ENCODE measurements around the gene ZNF736.
"Not testable (repeated sequence)": the region's sequence is repeated elsewhere in the genome, so short reads cannot be mapped to it uniquely, and the experiment has no call there.

The ZNF736 gene

GRCh38 chr7:64316031-64316742 lies 2.4 kb downstream of the ZNF736 start:
- not testable (repeated sequence) for H3K36me3 Mint-ChIP-seq (ENCODE audit: insufficient read depth); H3K4me3 Mint-ChIP-seq; DNase-seq (ENCODE audit: low spot score in 2 of 2); H3K9me3 Mint-ChIP-seq; H3K27me3 Mint-ChIP-seq; ATAC-seq (replicated peaks; ENCODE audit: extremely low read depth, poor library complexity, severe bottlenecking); H3K27ac Mint-ChIP-seq (ENCODE audit: low read depth)
- H3K4me1 Mint-ChIP-seq, result peaks cover 17% of the 10 kb centered on the region

GRCh38 chr7:64320547-64321513 lies 7.1 kb downstream of the ZNF736 start:
- H3K4me1 Mint-ChIP-seq, result peaks cover 19% of the 10 kb centered on the region
- H3K27ac Mint-ChIP-seq (ENCODE audit: low read depth), result no peak overlapping the region
- no peak for ATAC-seq (replicated peaks; ENCODE audit: extremely low read depth, poor library complexity, severe bottlenecking)
- no peak overlapping the region for H3K4me3 Mint-ChIP-seq
- no peaks in the 10 kb centered on the region for H3K27me3 Mint-ChIP-seq
- no peaks in the 10 kb centered on the region for H3K9me3 Mint-ChIP-seq
- DNase-seq (ENCODE audit: low spot score in 2 of 2), result no peak
- H3K36me3 Mint-ChIP-seq (ENCODE audit: insufficient read depth), result peaks cover 2% of the 10 kb centered on the region

GRCh38 chr7:64324166-64324565 lies 10.4 kb downstream of the ZNF736 start:
- H3K4me1 Mint-ChIP-seq, result peaks cover 22% of the 10 kb centered on the region
- H3K27me3 Mint-ChIP-seq, result not testable (repeated sequence)

GRCh38 chr7:64348713-64349210 lies 35.0 kb downstream of the ZNF736 start:
- not testable (repeated sequence) for H3K4me1 Mint-ChIP-seq; H3K4me3 Mint-ChIP-seq; ATAC-seq (replicated peaks; ENCODE audit: extremely low read depth, poor library complexity, severe bottlenecking); DNase-seq (ENCODE audit: low spot score in 2 of 2); H3K27ac Mint-ChIP-seq (ENCODE audit: low read depth); H3K36me3 Mint-ChIP-seq (ENCODE audit: insufficient read depth); H3K27me3 Mint-ChIP-seq
- H3K9me3 Mint-ChIP-seq, result peaks cover 37% of the 10 kb centered on the region

More at GRCh38 chr7:64324166-64324565, 10.4 kb downstream of the ZNF736 start:
- not testable (repeated sequence) for H3K36me3 Mint-ChIP-seq (ENCODE audit: insufficient read depth); H3K4me3 Mint-ChIP-seq; H3K27ac Mint-ChIP-seq (ENCODE audit: low read depth); H3K9me3 Mint-ChIP-seq; ATAC-seq (replicated peaks; ENCODE audit: extremely low read depth, poor library complexity, severe bottlenecking); DNase-seq (ENCODE audit: low spot score in 2 of 2)

GRCh38 chr7:64359543-64359942 lies 45.8 kb downstream of the ZNF736 start:
- DNase-seq (ENCODE audit: low spot score in 2 of 2) (no peak), ATAC-seq (replicated peaks; ENCODE audit: extremely low read depth, poor library complexity, severe bottlenecking) (no peak)
- Mint-ChIP-seq H3K9me3 (peaks cover 23% of the 10 kb centered on the region), H3K27ac (ENCODE audit: low read depth) (no peak overlapping the region), H3K4me1 (no peaks in the 10 kb centered on the region), H3K36me3 (ENCODE audit: insufficient read depth) (peaks cover 5% of the 10 kb centered on the region), H3K27me3 (no peaks in the 10 kb centered on the region), H3K4me3 (no peak overlapping the region)

- H3K9me3 Mint-ChIP-seq, result peaks cover 26% of the 10 kb centered on the region
- DNase-seq (ENCODE audit: low spot score in 2 of 2), result no peak
- H3K36me3 Mint-ChIP-seq (ENCODE audit: insufficient read depth), result peaks cover 3% of the 10 kb centered on the region
- ATAC-seq (replicated peaks; ENCODE audit: extremely low read depth, poor library complexity, severe bottlenecking), result no peak
- H3K4me1 Mint-ChIP-seq, result no peaks in the 10 kb centered on the region
- H3K27me3 Mint-ChIP-seq, result no peaks in the 10 kb centered on the region
- H3K27ac Mint-ChIP-seq (ENCODE audit: low read depth), result no peak overlapping the region
- H3K4me3 Mint-ChIP-seq, result no peak overlapping the region
Measured at GRCh38 chr7:64371116-64371515, 57.4 kb downstream of the ZNF736 start.

GRCh38 chr7:64373017-64373416 lies 59.3 kb downstream of the ZNF736 start:
- Mint-ChIP-seq H3K27ac (ENCODE audit: low read depth) (no peak overlapping the region), H3K36me3 (ENCODE audit: insufficient read depth) (peaks cover 3% of the 10 kb centered on the region), H3K27me3 (no peaks in the 10 kb centered on the region), H3K4me3 (no peak overlapping the region), H3K9me3 (peaks cover 24% of the 10 kb centered on the region), H3K4me1 (no peaks in the 10 kb centered on the region)
- no peak for DNase-seq (ENCODE audit: low spot score in 2 of 2)
- no peak for ATAC-seq (replicated peaks; ENCODE audit: extremely low read depth, poor library complexity, severe bottlenecking)

GRCh38 chr7:64400401-64400800 lies 86.6 kb downstream of the ZNF736 start:
- no peak overlapping the region for H3K27ac Mint-ChIP-seq (ENCODE audit: low read depth)
- DNase-seq (ENCODE audit: low spot score in 2 of 2) (no peak), ATAC-seq (replicated peaks; ENCODE audit: extremely low read depth, poor library complexity, severe bottlenecking) (no peak)
- H3K4me1 Mint-ChIP-seq, result no peaks in the 10 kb centered on the region
- H3K36me3 Mint-ChIP-seq (ENCODE audit: insufficient read depth), result no peaks in the 10 kb centered on the region
- no peaks in the 10 kb centered on the region for H3K27me3 Mint-ChIP-seq
- no peak overlapping the region for H3K4me3 Mint-ChIP-seq
- peaks cover 11% of the 10 kb centered on the region for H3K9me3 Mint-ChIP-seq

Data from central memory CD8-positive, alpha-beta T cell (primary cell).